B cell (primary cell): ENCODE measurements around the gene KIAA0586. TPM values are rescaled to one million over a fixed set of nuclear protein-coding genes. Genes with fewer than 3 reads are reported as not detected.

ENCODE experiments used
- ATAC-seq: fragments of 200-7000 bp; cut with Tn5 transposase; one replicate; pipeline ENCODE4 v1.10.0; 2021; ENCODE audit warnings: low read depth, mild to moderate bottlenecking, moderate number of reproducible peaks, moderate library complexity
- CTCF ChIA-PET: fragments of 350-600 bp; sonication (Branson Sonifier 250); formaldehyde crosslinking; loops from one replicate; lab custom pipeline; 2021; ENCODE audit warnings: antibody characterized with exemption, inconsistent platforms; lab: Charles Lee
- POLR2A ChIA-PET: fragments of 350-600 bp; sonication (Branson Sonifier 250); formaldehyde crosslinking; loops from one replicate; lab custom pipeline; 2021; ENCODE audit warnings: antibody characterized with exemption; lab: Charles Lee
- DNase-seq: peaks from one replicate; pipeline ENCODE4 v3.0.0; 2013
- H2AFZ ChIP-seq: 2 replicates; pipeline ENCODE4 v1.6.1; 2012; ENCODE audit warnings: mild to moderate bottlenecking, low read depth, low read length; ENCODE audit not compliant: insufficient read depth, poor library complexity, severe bottlenecking
- H3K27ac ChIP-seq, 2 donors: 1 replicate in 1 of 2; 2 replicates in 1 of 2; pipeline ENCODE4 v1.5.1; 2012 to 2013; ENCODE audit warnings: low read length in 2 of 2, mild to moderate bottlenecking in 2 of 2, moderate library complexity in 1 of 2
- H3K27me3 ChIP-seq, 4 experiments: fragments of 200-600 bp in 1 of 4; sonication (generic) in 1 of 4; replicated peaks in 1 of 4; 1 replicate in 2 of 4; 2 replicates in 2 of 4; pipeline versions ENCODE4 v1.6.1 to v1.7.0; 2013 to 2016; ENCODE audit warnings: low read length in 3 of 4, mild to moderate bottlenecking in 2 of 4, mixed read lengths in 1 of 4, moderate library complexity in 1 of 4; ENCODE audit not compliant: insufficient read depth in 4 of 4, control insufficient read depth in 3 of 4; ENCODE audit errors: control extremely low read depth in 1 of 4
- H3K36me3 ChIP-seq, 2 experiments: replicated peaks in 1 of 2; 1 replicate in 1 of 2; 2 replicates in 1 of 2; pipeline versions ENCODE4 v1.6.1 to v1.7.1; 2013; ENCODE audit warnings: low read length in 1 of 2; ENCODE audit not compliant: insufficient read depth in 2 of 2, control insufficient read depth in 1 of 2; ENCODE audit errors: control extremely low read depth in 1 of 2, extremely low read depth in 1 of 2
- H3K4me1 ChIP-seq, 2 donors: fragments of 200-600 bp in 1 of 2; sonication (generic) in 1 of 2; 1 replicate in 1 of 2; 2 replicates in 1 of 2; pipeline versions ENCODE4 v1.5.1 to v1.6.1; 2013 to 2017; ENCODE audit warnings: low read length in 2 of 2; ENCODE audit not compliant: control insufficient read depth in 2 of 2, insufficient read depth in 2 of 2
- H3K4me2 ChIP-seq: replicated peaks from 2 replicates; pipeline ENCODE3; 2012; ENCODE audit warnings: mild to moderate bottlenecking, low read depth, low read length; ENCODE audit not compliant: poor library complexity, severe bottlenecking
- H3K4me3 ChIP-seq, 5 experiments: fragments of 200-600 bp in 1 of 5; sonication (generic) in 1 of 5; 1 replicate in 3 of 5; 2 replicates in 2 of 5; pipeline versions ENCODE4 v1.5.1 to v1.7.0; 2011 to 2016; ENCODE audit warnings: low read length in 4 of 5, mild to moderate bottlenecking in 4 of 5, low read depth in 2 of 5, control low read depth in 1 of 5, moderate library complexity in 1 of 5; ENCODE audit not compliant: insufficient read depth in 1 of 5; ENCODE audit errors: control extremely low read depth in 1 of 5, extremely low read depth in 1 of 5
- H3K79me2 ChIP-seq: fragments of 200-600 bp; sonication (generic); one replicate; pipeline ENCODE4 v1.6.0; 2016; ENCODE audit warnings: low read length; ENCODE audit not compliant: control insufficient read depth, insufficient read depth
- H3K9ac ChIP-seq: fragments of 200-600 bp; sonication (generic); 2 replicates; pipeline ENCODE4 v1.6.1; 2017; ENCODE audit warnings: mild to moderate bottlenecking, low read length, moderate library complexity
- H3K9me3 ChIP-seq, 3 donors: one replicate each; pipeline versions ENCODE4 v1.6.1 to v1.7.1; 2013; ENCODE audit warnings: low read length in 2 of 3; ENCODE audit not compliant: control insufficient read depth in 2 of 3, insufficient read depth in 1 of 3; ENCODE audit errors: control extremely low read depth in 1 of 3
- H4K20me1 ChIP-seq: 2 replicates; pipeline ENCODE4 v1.6.0; 2012; ENCODE audit warnings: mild to moderate bottlenecking, low read length; ENCODE audit not compliant: insufficient read depth, control insufficient read depth, poor library complexity, severe bottlenecking
- H3K27ac Mint-ChIP-seq: one replicate; pipeline ENCODE4 v1.8.0; 2021; ENCODE audit warnings: mixed read lengths
- H3K27me3 Mint-ChIP-seq: one replicate; pipeline ENCODE4 v1.8.0; 2021; ENCODE audit warnings: mixed read lengths
- H3K4me1 Mint-ChIP-seq: one replicate; pipeline ENCODE4 v1.8.0; 2021; ENCODE audit warnings: mixed read lengths
- H3K4me3 Mint-ChIP-seq: one replicate; pipeline ENCODE4 v1.8.0; 2021; ENCODE audit warnings: mixed read lengths
- H3K9me3 Mint-ChIP-seq: one replicate; pipeline ENCODE4 v1.8.0; 2022; ENCODE audit warnings: mixed read lengths; ENCODE audit not compliant: insufficient read depth
- EZH2 ChIP-seq: IDR thresholded peaks from 2 replicates; pipeline ENCODE4 v1.6.1; 2012; ENCODE audit warnings: borderline replicate concordance, low read depth, mild to moderate bottlenecking, moderate library complexity, low read length; ENCODE audit not compliant: insufficient read depth, poor library complexity, severe bottlenecking
- WGBS: methylation state at CpG from one replicate; pipeline ENCODE4 v1.1.5; 2013; ENCODE audit warnings: missing lambda C conversion rate; ENCODE audit not compliant: insufficient coverage; 5-methylcytosine and 5-hydroxymethylcytosine counted together
- intact Hi-C: fragments of 100-400 bp; cut with micrococcal nuclease; formaldehyde crosslinking; loops from one replicate; pipeline ENCODE4 v1.10.0; 2022
- polyA plus RNA-seq: library from polyadenylated mRNA; depleted of rRNA; stranded (reverse); fragments of >200 nt; gene quantifications from 2 replicates; pipeline ENCODE4 v1.2.3, GENCODE V29; 2012
- total RNA-seq, 2 donors: library from RNA; stranded (reverse); fragments of 120-200 nt in 1 of 2; gene quantifications; 1 replicate in 1 of 2; 2 replicates in 1 of 2; pipeline versions ENCODE4 v1.2.3 to v1.2.4, GENCODE V29; 2013 to 2022
- TF ChIP-seq, protein P1 (sequence below): fragments of 200-600 bp; IDR thresholded peaks from one replicate; pipeline ENCODE4 v1.8.0; 2022; ENCODE audit warnings: antibody characterized with exemption, mild to moderate bottlenecking

The KIAA0586 gene
- total and polyA plus RNA-seq, 2 donors (not counting 1 experiment from before 2014, with no cell fraction given), result 12.2 to 27.5 TPM

DNA sequence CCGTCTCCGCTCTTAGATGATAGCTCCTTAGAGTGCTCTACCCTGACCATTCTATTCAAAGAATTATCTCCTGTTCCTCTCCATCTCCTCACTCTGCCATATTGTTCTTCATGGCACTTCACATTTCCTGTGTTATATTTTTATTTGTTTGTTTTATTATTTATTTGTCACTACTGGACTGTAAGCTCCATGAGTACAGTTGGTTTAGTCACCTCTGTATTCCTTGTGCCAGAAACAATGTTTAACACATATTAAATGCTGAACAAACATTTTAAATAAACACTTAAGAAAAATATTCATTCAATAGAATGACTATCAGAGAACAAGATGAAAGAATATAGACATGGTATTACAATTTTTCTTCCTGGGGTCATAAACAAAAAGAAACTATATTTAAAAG, 35.6 kb downstream of the KIAA0586 start:
- intact Hi-C loops, result no loop called here
- DNase-seq (no peak), ATAC-seq (no peak)
- Histone ChIP-seq H4K20me1 (no peaks in the 10 kb centered on the region), H3K27ac (no peak overlapping the region), H3K9ac (no peak overlapping the region), H3K4me3 (no peak overlapping the region), H3K9me3 (no peaks in the 10 kb centered on the region), H3K4me2 (no peak overlapping the region), H3K79me2 (no peaks in the 10 kb centered on the region), H3K36me3 (peaks cover 10 to 43% of the 10 kb centered on the region in 2 experiments), H3K27me3 (no peaks in the 10 kb centered on the region), H2AFZ (no peak overlapping the region), H3K4me1 (no peaks in the 10 kb centered on the region)
- ChIA-PET POLR2A (no interaction called here), CTCF (no interaction called here)
- no peaks in the 10 kb centered on the region for H3K9me3 Mint-ChIP-seq
- TF ChIP-seq, protein P1, sequence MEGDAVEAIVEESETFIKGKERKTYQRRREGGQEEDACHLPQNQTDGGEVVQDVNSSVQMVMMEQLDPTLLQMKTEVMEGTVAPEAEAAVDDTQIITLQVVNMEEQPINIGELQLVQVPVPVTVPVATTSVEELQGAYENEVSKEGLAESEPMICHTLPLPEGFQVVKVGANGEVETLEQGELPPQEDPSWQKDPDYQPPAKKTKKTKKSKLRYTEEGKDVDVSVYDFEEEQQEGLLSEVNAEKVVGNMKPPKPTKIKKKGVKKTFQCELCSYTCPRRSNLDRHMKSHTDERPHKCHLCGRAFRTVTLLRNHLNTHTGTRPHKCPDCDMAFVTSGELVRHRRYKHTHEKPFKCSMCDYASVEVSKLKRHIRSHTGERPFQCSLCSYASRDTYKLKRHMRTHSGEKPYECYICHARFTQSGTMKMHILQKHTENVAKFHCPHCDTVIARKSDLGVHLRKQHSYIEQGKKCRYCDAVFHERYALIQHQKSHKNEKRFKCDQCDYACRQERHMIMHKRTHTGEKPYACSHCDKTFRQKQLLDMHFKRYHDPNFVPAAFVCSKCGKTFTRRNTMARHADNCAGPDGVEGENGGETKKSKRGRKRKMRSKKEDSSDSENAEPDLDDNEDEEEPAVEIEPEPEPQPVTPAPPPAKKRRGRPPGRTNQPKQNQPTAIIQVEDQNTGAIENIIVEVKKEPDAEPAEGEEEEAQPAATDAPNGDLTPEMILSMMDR, result no peak
- no peak for TF ChIP-seq EZH2
- H3K27me3 Mint-ChIP-seq, result no peaks in the 10 kb centered on the region
- H3K4me1 Mint-ChIP-seq, result no peaks in the 10 kb centered on the region
- H3K27ac Mint-ChIP-seq, result no peak overlapping the region
- 100% methylated on average over 2 of the region's 2 CpGs for WGBS
- H3K4me3 Mint-ChIP-seq, result no peak overlapping the region

DNA sequence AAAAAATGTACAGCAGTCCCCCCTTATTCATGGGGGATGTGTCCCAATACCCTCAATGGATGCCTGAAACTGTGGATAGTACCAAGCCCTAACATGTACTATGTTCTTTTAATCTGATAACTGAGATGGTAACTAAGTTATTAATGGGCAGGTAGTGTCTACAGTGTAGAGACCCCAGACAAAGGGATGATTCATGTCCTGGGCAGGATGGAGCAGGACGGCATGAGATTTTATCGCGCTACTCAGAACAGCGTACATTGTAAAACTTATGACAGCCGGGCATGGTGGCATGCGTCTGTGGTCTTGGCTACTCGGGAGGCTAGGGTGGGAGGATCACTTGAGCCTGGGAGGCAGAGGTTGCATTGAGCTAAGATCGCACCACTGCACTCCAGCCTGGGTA, 37.1 kb downstream of the KIAA0586 start:
- ChIA-PET POLR2A (no interaction called here), CTCF (no interaction called here)
- H3K27ac Mint-ChIP-seq, result no peak overlapping the region
- no peak overlapping the region for H2AFZ ChIP-seq
- no peaks in the 10 kb centered on the region for H3K9me3 Mint-ChIP-seq
- no peaks in the 10 kb centered on the region for H4K20me1 ChIP-seq
- no peaks in the 10 kb centered on the region for H3K27me3 Mint-ChIP-seq
- no peaks in the 10 kb centered on the region for H3K27me3 ChIP-seq
- H3K4me3 ChIP-seq, result no peak overlapping the region
- no peak overlapping the region for H3K4me3 Mint-ChIP-seq
- H3K4me1 Mint-ChIP-seq, result no peaks in the 10 kb centered on the region
- H3K36me3 ChIP-seq, result peaks cover 9 to 55% of the 10 kb centered on the region in 2 experiments
- no peak overlapping the region for H3K4me2 ChIP-seq
- no peak overlapping the region for H3K9ac ChIP-seq
- H3K79me2 ChIP-seq, result no peaks in the 10 kb centered on the region
- TF ChIP-seq, protein P1, result no peak
- TF ChIP-seq EZH2, result no peak
- no peaks in the 10 kb centered on the region for H3K9me3 ChIP-seq
- H3K4me1 ChIP-seq, result no peaks in the 10 kb centered on the region
- WGBS, result 100% methylated on average over 5 of the region's 8 CpGs
- ATAC-seq, result no peak
- no peak for DNase-seq
- intact Hi-C loops, result no loop called here
- H3K27ac ChIP-seq, result no peak overlapping the region
